ENCODE results near the gene HDAC4.

Gene HDAC4

GRCh38 chr2:239146011-239146641, 254.7 kb downstream of the HDAC4 start:
- DNase-seq = no peak

GRCh38 chr2:239145601-239146000, 255.2 kb downstream of the HDAC4 start:
- DNase-seq = no peak

- no peak for DNase-seq
These were observed 255.7 kb downstream of the HDAC4 start for GRCh38 chr2:239145106-239145505.

- DNase-seq = no peak
These were observed 256.2 kb downstream of the HDAC4 start for GRCh38 chr2:239144713-239144999.

GRCh38 chr2:239143858-239144712, 256.7 kb downstream of the HDAC4 start:
- DNase-seq = no peak

- DNase-seq = no peak
These were observed 258.0 kb downstream of the HDAC4 start for GRCh38 chr2:239142806-239143205.

GRCh38 chr2:239142296-239142695, 258.5 kb downstream of the HDAC4 start:
- DNase-seq = no peak

- DNase-seq = no peak
These were observed 259.6 kb downstream of the HDAC4 start for GRCh38 chr2:239141021-239141760.

GRCh38 chr2:239140346-239141020, 260.3 kb downstream of the HDAC4 start:
- no peak for DNase-seq

- DNase-seq = no peak
These were observed 261.3 kb downstream of the HDAC4 start for GRCh38 chr2:239139566-239139965.

GRCh38 chr2:239139101-239139500, 261.7 kb downstream of the HDAC4 start:
- no peak for DNase-seq

GRCh38 chr2:239138610-239139009, 262.2 kb downstream of the HDAC4 start:
- no peak for DNase-seq

- DNase-seq = no peak
These were observed 262.9 kb downstream of the HDAC4 start for GRCh38 chr2:239137898-239138283.

- DNase-seq = no peak
These were observed 263.5 kb downstream of the HDAC4 start for GRCh38 chr2:239137165-239137897.

GRCh38 chr2:239136762-239137161, 264.1 kb downstream of the HDAC4 start:
- DNase-seq = no peak

GRCh38 chr2:239136203-239136602, 264.6 kb downstream of the HDAC4 start:
- no peak for DNase-seq

GRCh38 chr2:239135531-239135930, 265.3 kb downstream of the HDAC4 start:
- DNase-seq = no peak

- no peak for DNase-seq
These were observed 266.8 kb downstream of the HDAC4 start for GRCh38 chr2:239133945-239134570.

- no peak for DNase-seq
These were observed 268.0 kb downstream of the HDAC4 start for GRCh38 chr2:239132786-239133185.

GRCh38 chr2:239132156-239132709, 268.6 kb downstream of the HDAC4 start:
- no peak for DNase-seq

GRCh38 chr2:239131521-239131920, 269.3 kb downstream of the HDAC4 start:
- no peak for DNase-seq

GRCh38 chr2:239130786-239131325, 270.0 kb downstream of the HDAC4 start:
- DNase-seq = no peak
